ACHN (cell line): ENCODE results near the gene CUX1.
"Not testable (repeated sequence)": the region's sequence is repeated elsewhere in the genome, so short reads cannot be mapped to it uniquely, and the experiment has no call there.

Experiments
- DNase-seq: peaks from one replicate; pipeline ENCODE4 v3.0.0-alpha.2; 2015
- in situ Hi-C: cut with HindIII; loops from 2 replicates; pipeline ENCODE4 v1.10.0; 2017; ENCODE audit warnings: low sequenced_read_pairs, low pct_ligation_motif_present, low pct_unique_long_range_greater_than_20kb

CUX1 gene

GRCh38 chr7:102291056-102291915, 473.9 kb downstream of the CUX1 start:
- no peak for DNase-seq
- in situ Hi-C loops = no loop called here

- in situ Hi-C loops = no loop called here
- no peak for DNase-seq
These were observed 474.5 kb downstream of the CUX1 start for GRCh38 chr7:102291916-102292267.

GRCh38 chr7:102292813-102293798, 475.7 kb downstream of the CUX1 start:
- no peak for DNase-seq
- in situ Hi-C loops = no loop called here

- no peak for DNase-seq
- in situ Hi-C loops = no loop called here
These were observed 477.2 kb downstream of the CUX1 start for GRCh38 chr7:102294589-102294988.

- no peak for DNase-seq
- in situ Hi-C loops = no loop called here
These were observed 478.1 kb downstream of the CUX1 start for GRCh38 chr7:102295346-102296178.

GRCh38 chr7:102296179-102296438, 478.7 kb downstream of the CUX1 start:
- in situ Hi-C loops = no loop called here
- DNase-seq = no peak

- in situ Hi-C loops = no loop called here
- DNase-seq = no peak
These were observed 479.1 kb downstream of the CUX1 start for GRCh38 chr7:102296514-102296913.

GRCh38 chr7:102297487-102298218, 480.2 kb downstream of the CUX1 start:
- in situ Hi-C loops = no loop called here
- DNase-seq = no peak

- in situ Hi-C loops = no loop called here
- no peak for DNase-seq
These were observed 483.3 kb downstream of the CUX1 start for GRCh38 chr7:102300643-102301221.

GRCh38 chr7:102301367-102301766, 483.9 kb downstream of the CUX1 start:
- in situ Hi-C loops, DNase-seq: not testable (repeated sequence)

- DNase-seq = no peak
- in situ Hi-C loops = no loop called here
These were observed 484.6 kb downstream of the CUX1 start for GRCh38 chr7:102302025-102302424.

GRCh38 chr7:102303669-102304422, 486.4 kb downstream of the CUX1 start:
- in situ Hi-C loops = no loop called here
- DNase-seq = no peak

- DNase-seq = no peak
- in situ Hi-C loops = no loop called here
These were observed 487.2 kb downstream of the CUX1 start for GRCh38 chr7:102304668-102305067.

- no peak for DNase-seq
- in situ Hi-C loops = no loop called here
These were observed 488.2 kb downstream of the CUX1 start for GRCh38 chr7:102305414-102306268.

- in situ Hi-C loops = no loop called here
- DNase-seq = peak; percentile 81
These were observed 489.7 kb downstream of the CUX1 start for GRCh38 chr7:102306916-102307677.

- in situ Hi-C loops = no loop called here
- DNase-seq = no peak
These were observed 493.0 kb downstream of the CUX1 start for GRCh38 chr7:102310414-102310815.
